ENCODE measurements around the gene SDK1. TPM values are rescaled to one million over a fixed set of nuclear protein-coding genes. Genes with fewer than 3 reads are reported as not detected.

Gene SDK1
- total RNA-seq, 1 donor from 2014 or later = 3.9 TPM

- TF ChIP-seq, protein P1, sequence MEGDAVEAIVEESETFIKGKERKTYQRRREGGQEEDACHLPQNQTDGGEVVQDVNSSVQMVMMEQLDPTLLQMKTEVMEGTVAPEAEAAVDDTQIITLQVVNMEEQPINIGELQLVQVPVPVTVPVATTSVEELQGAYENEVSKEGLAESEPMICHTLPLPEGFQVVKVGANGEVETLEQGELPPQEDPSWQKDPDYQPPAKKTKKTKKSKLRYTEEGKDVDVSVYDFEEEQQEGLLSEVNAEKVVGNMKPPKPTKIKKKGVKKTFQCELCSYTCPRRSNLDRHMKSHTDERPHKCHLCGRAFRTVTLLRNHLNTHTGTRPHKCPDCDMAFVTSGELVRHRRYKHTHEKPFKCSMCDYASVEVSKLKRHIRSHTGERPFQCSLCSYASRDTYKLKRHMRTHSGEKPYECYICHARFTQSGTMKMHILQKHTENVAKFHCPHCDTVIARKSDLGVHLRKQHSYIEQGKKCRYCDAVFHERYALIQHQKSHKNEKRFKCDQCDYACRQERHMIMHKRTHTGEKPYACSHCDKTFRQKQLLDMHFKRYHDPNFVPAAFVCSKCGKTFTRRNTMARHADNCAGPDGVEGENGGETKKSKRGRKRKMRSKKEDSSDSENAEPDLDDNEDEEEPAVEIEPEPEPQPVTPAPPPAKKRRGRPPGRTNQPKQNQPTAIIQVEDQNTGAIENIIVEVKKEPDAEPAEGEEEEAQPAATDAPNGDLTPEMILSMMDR (IDR thresholded peaks at IDR 0.05; ENCODE audit: insufficient read depth, low read length, poor library complexity, severe bottlenecking) = no peak
- Histone ChIP-seq H3K36me3 (ENCODE audit: control insufficient read depth, insufficient read depth, low read length) (no peaks in the 10 kb centered on the region), H3K4me3 (ENCODE audit: low read depth, low read length) (no peak overlapping the region), H3K27me3 (ENCODE audit: control insufficient read depth, insufficient read depth, low read length) (no peaks in the 10 kb centered on the region)
- DNase-seq (ENCODE audit: low read depth) = no peak
Observed at GRCh38 chr7:3461923-3462322, 160.9 kb downstream of the SDK1 start.

DNA sequence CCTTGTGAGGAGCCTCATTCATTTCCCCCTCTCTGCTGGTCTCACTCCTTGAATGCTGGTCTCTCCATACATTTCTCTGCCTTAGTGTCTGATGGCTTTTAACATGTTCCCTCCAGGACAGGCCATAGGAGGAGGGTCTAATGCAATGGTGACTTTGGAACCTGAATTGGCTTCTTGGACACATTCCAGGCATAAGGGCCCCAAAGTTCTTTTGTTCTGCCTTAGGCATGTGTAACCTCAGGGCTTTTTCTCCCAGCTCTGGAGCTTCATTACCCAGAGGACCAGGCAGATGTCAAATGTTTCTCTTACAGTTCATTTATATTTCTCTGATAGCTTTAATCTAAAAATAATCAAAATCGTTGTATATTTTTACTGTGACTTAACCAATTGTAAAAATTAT lies 162.6 kb downstream of the SDK1 start:
- H3K36me3 ChIP-seq (ENCODE audit: control insufficient read depth, insufficient read depth, low read length) = no peaks in the 10 kb centered on the region
- TF ChIP-seq, protein P1 (IDR thresholded peaks at IDR 0.05; ENCODE audit: insufficient read depth, low read length, poor library complexity, severe bottlenecking) = no peak
- no peaks in the 10 kb centered on the region for H3K27me3 ChIP-seq (ENCODE audit: control insufficient read depth, insufficient read depth, low read length)
- no peak for DNase-seq (ENCODE audit: low read depth)
- no peak overlapping the region for H3K4me3 ChIP-seq (ENCODE audit: low read depth, low read length)

- H3K4me3 ChIP-seq (ENCODE audit: low read depth, low read length) = no peak overlapping the region
- H3K27me3 ChIP-seq (ENCODE audit: control insufficient read depth, insufficient read depth, low read length) = no peaks in the 10 kb centered on the region
Observed at GRCh38 chr7:3464900-3465622, 164.0 kb downstream of the SDK1 start.

GRCh38 chr7:3466261-3466660 lies 165.2 kb downstream of the SDK1 start:
- TF ChIP-seq, protein P1 (IDR thresholded peaks at IDR 0.05; ENCODE audit: insufficient read depth, low read length, poor library complexity, severe bottlenecking) = no peak
- H3K36me3 ChIP-seq (ENCODE audit: control insufficient read depth, insufficient read depth, low read length) = no peaks in the 10 kb centered on the region
- no peak for DNase-seq (ENCODE audit: low read depth)
- H3K4me3 ChIP-seq (ENCODE audit: low read depth, low read length) = no peak overlapping the region
- no peaks in the 10 kb centered on the region for H3K27me3 ChIP-seq (ENCODE audit: control insufficient read depth, insufficient read depth, low read length)

More at GRCh38 chr7:3464900-3465622, 164.0 kb downstream of the SDK1 start:
- TF ChIP-seq, protein P1 (IDR thresholded peaks at IDR 0.05; ENCODE audit: insufficient read depth, low read length, poor library complexity, severe bottlenecking) = no peak
- no peaks in the 10 kb centered on the region for H3K36me3 ChIP-seq (ENCODE audit: control insufficient read depth, insufficient read depth, low read length)
- no peak for DNase-seq (ENCODE audit: low read depth)

- Histone ChIP-seq H3K4me3 (ENCODE audit: low read depth, low read length) (no peak overlapping the region), H3K36me3 (ENCODE audit: control insufficient read depth, insufficient read depth, low read length) (no peaks in the 10 kb centered on the region), H3K27me3 (ENCODE audit: control insufficient read depth, insufficient read depth, low read length) (no peaks in the 10 kb centered on the region)
- TF ChIP-seq, protein P1 (IDR thresholded peaks at IDR 0.05; ENCODE audit: insufficient read depth, low read length, poor library complexity, severe bottlenecking) = no peak
- no peak for DNase-seq (ENCODE audit: low read depth)
Observed at GRCh38 chr7:3469641-3470040, 168.6 kb downstream of the SDK1 start.

GRCh38 chr7:3480197-3480596 lies 179.1 kb downstream of the SDK1 start:
- no peak overlapping the region for H3K4me3 ChIP-seq (ENCODE audit: low read depth, low read length)
- DNase-seq (ENCODE audit: low read depth) = no peak
- TF ChIP-seq, protein P1 (IDR thresholded peaks at IDR 0.05; ENCODE audit: insufficient read depth, low read length, poor library complexity, severe bottlenecking) = no peak
- H3K36me3 ChIP-seq (ENCODE audit: control insufficient read depth, insufficient read depth, low read length) = no peaks in the 10 kb centered on the region
- H3K27me3 ChIP-seq (ENCODE audit: control insufficient read depth, insufficient read depth, low read length) = no peaks in the 10 kb centered on the region

Data from kidney epithelial cell (primary cell).